ENCODE data around the gene RIT2.

The RIT2 gene

DNA sequence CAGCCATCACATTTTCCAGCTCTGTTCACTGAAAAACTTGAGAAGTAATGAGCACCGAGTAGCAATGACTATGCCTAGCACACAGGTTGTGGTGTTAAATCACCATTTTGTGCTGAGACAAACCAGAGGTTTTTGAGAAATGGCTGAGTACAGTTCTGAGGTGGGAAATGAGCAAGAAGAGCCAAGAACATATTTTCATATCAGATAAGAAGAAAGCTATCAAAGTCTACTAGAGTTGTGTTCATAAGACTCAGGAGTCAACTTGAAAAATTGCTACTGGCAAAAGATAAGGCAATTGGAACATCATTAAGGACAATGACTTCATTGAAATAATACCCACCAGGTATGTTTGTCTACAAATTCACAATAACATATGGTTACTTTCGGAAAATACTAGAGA is 108.1 kb downstream of the RIT2 start:
- DNase-seq: no peak

DNA sequence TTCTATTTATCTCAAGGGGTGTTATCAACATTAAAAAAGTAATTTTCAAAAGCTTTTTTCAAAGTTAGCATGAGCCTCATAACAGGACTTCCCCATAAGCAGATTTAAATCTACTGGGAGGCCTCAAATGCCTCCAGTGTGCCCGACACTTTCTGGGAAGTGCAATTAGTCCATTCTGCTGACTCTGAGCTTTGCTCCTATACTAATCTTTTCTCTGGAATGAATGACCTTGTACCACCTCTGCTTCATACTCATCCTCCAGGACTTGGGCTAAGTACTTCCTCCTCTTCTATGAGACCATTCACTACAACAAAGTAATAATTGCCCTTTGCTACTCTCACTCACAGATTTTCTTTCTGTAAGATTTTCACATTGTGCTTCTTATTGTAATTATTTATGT is 111.1 kb downstream of the RIT2 start:
- DNase-seq: no peak

GRCh38 chr18:43001821-43002220 is 113.7 kb downstream of the RIT2 start:
- no peak for DNase-seq

- no peak for DNase-seq
Measured at GRCh38 chr18:42996824-42997223, 118.7 kb downstream of the RIT2 start.

DNA sequence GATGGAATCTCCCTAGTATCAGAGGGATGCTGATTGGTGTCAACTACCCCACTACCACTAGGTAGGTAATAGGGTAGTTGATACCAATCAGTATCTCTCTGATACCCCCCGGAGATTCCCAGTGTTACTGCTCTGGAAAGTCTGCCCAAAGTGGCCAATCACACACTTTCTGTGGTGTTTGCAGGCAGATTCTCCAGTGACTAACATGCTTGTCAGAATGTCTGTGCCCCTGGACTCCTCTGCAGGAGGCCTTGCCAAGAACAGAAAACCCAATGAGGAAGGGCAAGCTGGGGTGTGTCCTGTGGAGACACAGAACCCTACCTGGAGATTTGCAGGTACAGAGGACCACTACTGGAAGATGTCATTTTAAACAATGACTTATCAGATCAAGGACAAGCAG is 135.1 kb downstream of the RIT2 start:
- DNase-seq: no peak

DNA sequence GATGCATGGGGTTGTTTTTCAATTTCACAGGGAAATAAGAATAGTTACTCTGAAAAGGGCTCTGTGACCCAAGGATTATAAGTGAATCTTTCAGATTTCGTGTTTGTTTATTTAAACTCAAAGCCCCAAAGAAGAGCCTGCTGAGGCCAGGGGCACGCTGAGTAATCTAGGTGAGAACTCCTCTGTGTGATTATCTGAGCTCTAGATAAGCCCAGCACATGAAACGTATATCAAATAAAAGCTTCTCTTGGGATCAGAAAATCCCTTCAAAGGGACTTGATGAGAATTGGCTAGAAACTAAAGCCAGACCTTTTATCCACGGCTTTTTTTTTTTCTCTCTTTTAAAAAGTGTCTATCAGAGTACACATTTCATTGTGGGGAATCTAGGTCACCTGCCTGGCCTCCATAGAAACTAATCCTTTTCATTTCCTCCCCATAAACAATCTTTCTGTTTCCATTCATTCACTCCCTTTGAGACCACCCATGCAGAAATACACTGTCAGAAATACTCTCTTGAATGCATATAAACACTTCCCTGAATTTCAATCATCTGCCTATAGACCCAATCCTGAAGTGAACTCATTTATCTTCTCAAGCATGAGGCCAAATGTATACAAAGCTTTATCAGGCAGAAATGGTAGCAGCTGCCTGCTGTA is 137.4 kb downstream of the RIT2 start:
- DNase-seq: peak; percentile 74

DNA sequence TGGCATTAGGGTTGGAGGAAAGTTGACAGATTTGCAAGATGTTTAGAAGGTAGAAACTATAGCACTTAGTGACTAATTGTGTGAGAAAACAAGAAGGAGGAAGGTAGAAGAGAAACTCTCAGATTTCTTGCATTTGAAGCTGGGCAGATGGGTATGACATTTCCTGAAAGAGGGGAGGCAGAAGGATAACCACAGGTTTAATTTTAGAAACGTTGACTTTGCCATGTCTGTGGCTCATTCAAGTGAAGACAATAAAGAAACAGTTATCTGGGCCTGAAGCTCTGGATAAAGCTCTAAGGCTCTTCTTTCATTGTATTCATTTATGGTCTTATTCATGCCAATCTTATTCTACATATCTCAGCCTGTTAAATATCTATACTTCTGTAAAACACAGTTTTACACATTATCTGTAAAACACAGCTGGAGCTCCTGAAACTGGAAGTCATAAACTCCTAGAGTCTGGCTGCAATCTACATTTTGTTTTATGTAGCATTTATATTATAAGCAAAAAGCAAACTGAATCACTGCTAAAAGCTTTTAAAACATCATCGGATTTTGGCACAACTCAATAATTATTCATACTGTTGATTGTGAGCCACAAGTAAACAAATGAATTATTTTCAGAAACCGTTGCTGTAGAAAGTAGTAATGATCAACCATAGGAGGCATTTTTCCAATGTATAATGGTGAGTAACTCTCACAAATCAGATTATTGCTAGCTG is 138.5 kb downstream of the RIT2 start:
- DNase-seq: no peak

DNA sequence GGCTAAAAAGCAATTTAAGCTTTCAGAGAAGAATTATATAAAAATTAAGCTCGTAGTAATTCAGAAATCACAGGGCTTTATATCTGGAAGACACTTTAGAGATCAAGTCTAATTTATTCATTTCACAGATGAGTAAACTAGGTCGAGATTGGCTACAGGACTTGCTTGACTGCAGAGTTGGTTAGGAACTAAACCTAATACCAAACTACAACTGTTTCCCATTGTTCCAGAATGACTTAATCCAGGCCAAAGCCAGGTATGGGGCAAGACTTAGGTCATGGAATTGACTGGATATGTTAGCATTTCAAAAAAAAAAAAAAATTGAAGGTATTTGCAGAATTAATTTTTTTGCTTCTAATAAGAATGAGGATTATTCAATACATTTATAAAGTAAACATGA is 146.1 kb downstream of the RIT2 start:
- DNase-seq: no peak

GRCh38 chr18:42961298-42961697 is 154.2 kb downstream of the RIT2 start:
- DNase-seq: no peak

GRCh38 chr18:42959528-42959927 is 156.0 kb downstream of the RIT2 start:
- no peak for DNase-seq

- DNase-seq: no peak
Measured at GRCh38 chr18:42958353-42958752, 157.1 kb downstream of the RIT2 start.

DNA sequence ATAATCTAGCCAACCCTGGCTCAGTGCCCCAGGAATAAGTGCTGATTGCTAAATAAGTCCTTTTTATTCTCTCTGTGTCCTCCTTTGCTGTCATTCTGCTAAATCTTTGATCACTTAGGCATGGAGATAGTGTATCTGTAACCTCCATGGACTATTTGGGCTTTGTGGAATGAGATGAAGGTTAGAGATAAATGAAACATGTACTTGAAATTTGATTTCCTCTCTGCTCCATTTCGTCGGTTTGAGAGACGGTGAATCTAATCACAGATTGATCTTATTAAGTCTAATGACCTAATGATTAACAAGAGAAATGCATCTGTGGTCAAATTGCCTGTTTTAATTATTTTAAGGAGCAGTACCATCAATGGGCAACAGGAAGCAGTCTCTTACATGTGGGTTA is 159.2 kb downstream of the RIT2 start:
- no peak for DNase-seq

- DNase-seq: no peak
Measured at GRCh38 chr18:42954887-42955286, 160.6 kb downstream of the RIT2 start.

GRCh38 chr18:42953306-42953705 is 162.2 kb downstream of the RIT2 start:
- no peak for DNase-seq

- DNase-seq: no peak
Measured at GRCh38 chr18:42950732-42951131, 164.8 kb downstream of the RIT2 start.

GRCh38 chr18:42948831-42949230 is 166.7 kb downstream of the RIT2 start:
- no peak for DNase-seq

GRCh38 chr18:42941860-42942259 is 173.6 kb downstream of the RIT2 start:
- no peak for DNase-seq

DNA sequence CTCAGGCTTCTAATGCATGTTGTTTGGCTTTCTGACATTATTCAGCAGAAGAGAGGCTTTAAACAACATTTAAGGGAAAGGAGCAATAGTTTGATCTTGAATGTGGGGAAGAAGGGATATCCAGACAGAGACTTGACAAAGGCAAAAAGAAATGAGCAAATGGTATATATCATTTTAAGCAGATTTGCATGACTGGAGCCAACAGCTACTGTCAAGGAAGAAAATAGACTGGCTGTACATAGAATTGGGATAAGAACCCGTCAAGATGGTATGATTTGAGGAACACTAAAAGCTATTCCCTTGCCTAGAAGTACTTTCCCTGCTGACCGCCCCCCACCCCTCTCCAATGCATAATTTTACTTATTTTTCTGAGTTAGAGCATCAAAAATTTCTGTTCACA is 174.5 kb downstream of the RIT2 start:
- DNase-seq: no peak

- DNase-seq: no peak
Measured at GRCh38 chr18:42937436-42937835, 178.0 kb downstream of the RIT2 start.

GRCh38 chr18:42936289-42936688 is 179.2 kb downstream of the RIT2 start:
- DNase-seq: no peak

GRCh38 chr18:42931491-42931890 is 184.0 kb downstream of the RIT2 start:
- DNase-seq: no peak

GRCh38 chr18:42929857-42930256 is 185.6 kb downstream of the RIT2 start:
- no peak for DNase-seq

GRCh38 chr18:42929181-42929580 is 186.3 kb downstream of the RIT2 start:
- DNase-seq: no peak

DNA sequence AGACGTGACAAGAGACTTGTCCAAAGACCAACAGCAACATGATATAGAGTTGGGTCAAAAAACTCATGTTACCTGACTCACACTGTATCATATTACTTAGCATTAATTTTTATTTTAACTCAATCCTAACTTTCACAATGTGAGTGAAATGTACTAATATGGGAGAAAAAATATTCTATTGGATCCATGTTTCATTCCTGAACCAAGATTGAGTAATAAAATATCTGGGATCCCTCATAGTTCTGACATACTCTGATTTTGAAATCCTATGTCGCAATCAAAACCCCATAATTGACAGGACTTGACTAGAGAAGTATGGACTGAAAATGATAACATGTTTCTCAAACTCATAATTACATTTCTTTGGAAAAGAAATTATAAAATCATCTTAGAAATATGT is 190.4 kb downstream of the RIT2 start:
- DNase-seq: no peak

- DNase-seq: no peak
Measured at GRCh38 chr18:42922363-42922762, 193.1 kb downstream of the RIT2 start.

All from NCI-H1436 (cell line).